A172 (cell line): ENCODE results near the gene GNAZ. TPM values are rescaled to one million over a fixed set of nuclear protein-coding genes. Genes with fewer than 3 reads are reported as not detected.

Experiments used
- DNase-seq: peaks from one replicate; pipeline ENCODE4 v3.0.0-alpha.2; 2015; ENCODE audit warnings: low spot score
- total RNA-seq: library from RNA; depleted of rRNA; stranded (reverse); fragments of >200 nt; shearing (Covaris generic); gene quantifications from 2 replicates; pipeline ENCODE4 v1.2.3, GENCODE V29; 2014; rRNA removed

GNAZ gene
- total RNA-seq, 1 experiment from 2014 or later = 8.5 TPM

DNA sequence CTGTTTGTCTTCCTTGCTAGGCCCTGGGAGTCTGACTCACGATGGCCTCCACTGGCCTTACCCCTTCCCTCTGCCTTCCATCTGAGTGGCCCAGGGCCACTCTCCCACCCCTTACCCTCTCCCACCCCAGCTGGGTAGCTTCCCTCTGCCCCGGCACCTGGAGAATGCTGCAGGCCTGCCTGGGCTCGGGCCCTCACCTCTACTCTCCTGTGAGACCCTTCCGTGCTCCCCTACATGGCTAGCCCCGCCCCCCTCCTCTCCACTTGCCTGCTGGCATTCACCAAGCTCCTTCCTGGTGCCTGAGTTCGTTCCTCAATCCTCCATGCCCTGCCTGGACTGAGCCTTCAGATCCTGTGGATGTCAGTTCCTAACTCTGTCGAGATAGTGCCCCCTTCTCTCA, 83.7 kb downstream of the GNAZ start:
- DNase-seq = no peak

DNA sequence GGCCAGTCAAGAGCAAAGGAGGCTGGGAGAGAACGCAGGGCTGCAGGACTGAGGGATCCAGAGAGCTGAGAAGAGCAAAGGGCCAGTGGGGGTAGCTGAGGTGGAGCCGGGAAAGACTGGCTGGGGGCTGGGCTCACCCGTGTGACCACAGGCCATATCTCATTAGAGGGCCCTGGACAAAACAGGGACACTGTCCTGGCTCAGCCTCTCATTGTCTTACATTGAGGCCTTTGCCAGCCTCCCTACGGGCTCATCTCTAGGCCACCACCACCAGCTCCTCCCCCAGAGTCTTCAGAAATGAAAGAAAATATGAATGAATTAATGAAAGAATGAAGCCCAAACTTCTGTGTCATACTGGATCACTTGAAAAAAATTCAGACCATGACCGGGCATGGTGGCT, 84.1 kb downstream of the GNAZ start:
- no peak for DNase-seq

DNA sequence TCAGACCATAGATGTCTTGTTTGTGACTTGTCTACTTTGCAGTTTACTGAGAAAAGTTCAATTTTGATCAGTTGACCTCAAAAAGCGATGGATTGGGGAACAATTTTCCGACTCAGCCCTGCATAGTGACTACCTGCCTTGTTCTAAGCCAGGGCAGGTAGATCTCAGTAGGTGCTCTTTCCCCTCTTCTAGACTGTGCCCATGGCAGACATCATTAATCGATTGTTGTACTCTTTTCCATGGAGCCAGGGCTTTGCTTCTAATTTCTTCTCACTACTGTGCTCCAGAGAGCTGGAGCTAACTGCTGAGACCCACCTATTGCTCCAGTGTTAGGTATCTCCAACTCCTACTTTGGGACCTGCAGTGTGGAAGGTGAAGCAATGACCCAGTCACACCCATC, 84.8 kb downstream of the GNAZ start:
- DNase-seq = no peak

DNA sequence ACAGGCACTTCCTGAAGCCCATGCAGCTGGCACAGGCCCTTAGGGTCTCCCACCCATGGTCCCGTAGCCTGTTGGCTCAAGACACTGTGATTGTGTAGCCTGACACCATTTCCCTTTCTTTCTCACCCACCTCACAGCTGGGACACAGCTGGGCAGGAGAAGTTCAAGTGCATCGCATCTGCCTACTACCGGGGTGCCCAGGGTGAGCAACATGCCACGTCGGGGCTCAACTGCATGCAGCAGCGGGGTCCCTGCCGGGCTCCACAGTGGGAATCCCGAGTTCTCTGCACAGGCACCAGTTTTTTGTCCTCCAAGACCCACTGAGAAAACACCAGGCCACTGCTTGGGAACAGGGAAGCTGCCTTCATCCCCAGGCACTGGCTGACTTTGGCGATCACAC, 85.5 kb downstream of the GNAZ start:
- no peak for DNase-seq

DNA sequence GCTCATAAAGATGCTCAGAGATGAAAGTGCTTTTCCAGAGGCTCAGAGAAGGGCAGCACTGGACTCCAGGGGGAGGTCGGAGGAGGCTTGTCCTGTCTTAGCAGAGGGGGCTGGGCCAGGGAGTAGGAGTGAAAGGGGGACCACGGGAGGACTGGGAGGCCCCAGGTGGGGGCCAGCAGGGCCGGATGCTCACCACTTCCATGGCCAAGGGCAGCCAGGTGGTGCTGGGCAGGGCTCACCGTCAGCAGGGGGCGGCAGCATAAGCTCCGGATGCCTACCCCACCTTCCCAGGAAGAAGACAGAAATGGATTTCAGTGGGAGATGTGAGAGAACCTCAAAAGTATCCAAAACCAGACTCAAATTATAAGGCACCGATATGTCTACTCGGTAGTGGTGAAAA, 86.0 kb downstream of the GNAZ start:
- DNase-seq = no peak

DNA sequence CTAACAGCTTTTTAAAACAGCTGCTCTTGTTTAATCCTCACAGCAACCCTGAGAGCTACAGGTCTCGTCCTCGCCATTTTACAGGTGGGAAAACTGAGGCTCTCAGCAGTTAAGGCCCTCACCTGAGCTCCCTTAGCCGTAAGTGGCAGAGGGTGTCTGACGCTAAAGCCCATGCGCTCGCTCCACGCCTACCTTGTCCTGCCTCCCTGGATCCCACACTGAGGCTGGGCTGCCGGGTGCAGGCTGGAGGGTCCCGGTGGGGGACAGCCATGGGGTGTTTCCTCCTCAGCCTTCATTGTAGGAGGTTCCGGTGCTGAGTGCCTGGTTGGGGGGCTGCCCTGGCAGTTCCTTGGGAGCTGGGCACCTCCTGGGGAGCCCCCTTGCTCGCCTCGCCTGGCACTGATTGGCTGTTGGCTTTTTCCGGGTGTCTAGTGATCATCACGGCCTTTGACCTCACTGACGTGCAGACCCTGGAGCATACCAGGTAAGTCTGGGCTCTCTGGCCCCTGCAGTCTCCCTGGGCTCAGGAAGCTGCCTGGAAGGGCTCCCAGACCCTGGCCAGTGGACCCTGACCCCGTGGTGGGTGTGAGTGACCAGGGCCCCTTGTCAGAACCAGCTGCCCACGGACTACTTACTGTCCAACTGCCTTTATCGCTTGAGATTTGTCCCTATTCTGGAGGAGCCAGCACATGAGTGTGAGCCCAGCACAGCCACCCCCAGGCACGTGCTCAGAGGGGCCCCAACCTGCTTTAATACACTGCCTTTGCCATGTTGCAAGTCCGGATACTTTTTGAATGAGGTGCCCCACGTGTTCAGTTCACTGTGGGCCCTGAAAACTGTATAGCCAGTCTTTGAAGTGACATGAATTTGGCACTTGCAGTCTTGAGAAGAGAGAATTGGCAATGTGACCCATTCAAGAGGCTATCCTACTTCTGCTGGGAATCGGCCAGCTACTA, 87.5 kb downstream of the GNAZ start:
- DNase-seq = no peak

DNA sequence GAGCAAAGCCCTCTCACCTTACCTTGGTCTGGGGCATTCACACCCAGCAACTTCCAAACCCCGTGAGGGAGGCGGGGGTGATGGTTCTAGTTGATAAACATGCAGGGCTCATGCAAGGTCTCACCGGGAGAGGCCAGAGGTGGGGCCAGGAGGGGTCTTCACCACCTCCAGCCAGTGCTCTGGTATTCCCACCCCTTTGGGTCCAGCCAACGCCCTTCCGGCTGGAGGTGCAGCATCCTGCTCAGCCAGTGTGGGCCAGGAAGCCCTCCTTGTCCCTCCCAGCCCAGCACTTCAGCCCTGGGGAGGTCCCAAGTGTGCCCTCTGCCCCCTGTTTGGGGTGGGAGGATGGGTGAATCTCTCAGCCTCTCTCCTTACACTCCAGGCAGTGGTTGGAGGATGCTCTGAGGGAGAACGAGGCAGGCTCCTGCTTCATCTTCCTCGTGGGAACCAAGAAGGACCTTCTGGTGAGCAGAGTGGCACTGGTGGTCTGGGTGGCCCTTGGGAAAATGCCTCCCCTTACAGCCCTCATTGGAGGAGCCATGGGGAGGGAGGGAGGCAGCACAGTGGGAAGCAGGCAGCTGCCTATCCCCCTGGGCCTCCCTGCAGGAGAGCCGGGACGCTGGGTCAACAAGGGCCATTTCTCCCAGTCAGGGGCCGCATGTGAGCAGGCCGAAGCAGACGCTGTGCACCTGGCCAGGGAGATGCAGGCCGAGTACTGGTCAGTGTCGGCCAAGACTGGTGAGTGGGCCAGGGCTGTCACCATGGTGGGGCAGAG, 88.4 kb downstream of the GNAZ start:
- DNase-seq = no peak

DNA sequence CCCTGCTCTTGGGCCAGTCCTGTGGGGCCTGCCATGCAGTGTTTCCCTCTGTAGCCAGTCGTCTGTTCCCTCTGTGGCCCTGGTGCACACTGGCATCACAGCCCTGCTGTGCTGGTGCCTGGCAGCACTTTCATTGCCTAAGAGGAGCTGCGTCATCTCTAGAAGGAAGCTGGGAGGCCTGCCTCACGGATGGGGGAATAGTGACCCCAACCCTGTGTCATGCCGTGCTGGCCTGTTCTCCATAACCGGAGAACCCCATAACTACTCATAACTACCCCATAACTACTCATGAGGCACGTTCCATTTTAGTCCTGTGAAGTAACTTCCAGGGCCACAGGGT, 88.9 kb downstream of the GNAZ start:
- no peak for DNase-seq

DNA sequence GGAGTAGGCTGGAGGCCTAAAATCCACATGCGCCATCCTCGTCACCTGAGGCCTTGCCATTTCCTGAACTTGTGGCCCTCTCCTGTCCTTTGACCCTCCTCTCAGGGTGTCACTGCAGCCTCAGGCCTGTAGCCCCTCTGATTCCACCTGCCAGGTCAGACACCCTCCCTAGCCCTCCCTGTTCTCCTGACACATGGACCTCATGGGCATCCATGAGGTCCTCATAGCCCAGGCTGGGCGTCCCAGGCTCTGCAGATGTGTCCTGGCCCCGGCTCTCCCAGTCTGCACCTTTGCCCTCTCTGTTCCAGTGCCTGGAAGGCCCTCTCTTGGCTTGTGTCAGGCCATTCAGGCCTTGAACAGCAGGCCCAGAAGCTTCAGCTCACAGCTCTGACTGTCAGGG, 90.7 kb downstream of the GNAZ start:
- no peak for DNase-seq

DNA sequence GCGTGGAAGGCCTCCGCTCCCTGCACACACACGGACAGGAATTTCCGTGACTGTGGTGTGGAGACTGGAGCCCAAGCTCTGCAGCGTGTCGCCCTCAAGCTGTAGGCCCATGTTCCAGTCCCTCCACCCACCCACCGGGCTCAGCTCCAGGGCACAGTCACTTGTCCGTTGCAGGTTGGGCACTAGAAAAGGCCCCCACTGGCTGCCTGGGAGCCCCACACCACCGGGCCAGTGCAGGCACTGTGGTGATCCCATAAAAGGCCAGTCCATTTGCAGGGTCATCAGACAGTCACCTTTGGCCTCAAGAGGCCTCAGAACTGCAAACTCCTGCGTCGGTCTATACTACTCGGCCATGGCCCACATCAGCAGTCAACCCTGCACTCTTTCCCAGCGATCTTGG, 91.3 kb downstream of the GNAZ start:
- DNase-seq = no peak

DNA sequence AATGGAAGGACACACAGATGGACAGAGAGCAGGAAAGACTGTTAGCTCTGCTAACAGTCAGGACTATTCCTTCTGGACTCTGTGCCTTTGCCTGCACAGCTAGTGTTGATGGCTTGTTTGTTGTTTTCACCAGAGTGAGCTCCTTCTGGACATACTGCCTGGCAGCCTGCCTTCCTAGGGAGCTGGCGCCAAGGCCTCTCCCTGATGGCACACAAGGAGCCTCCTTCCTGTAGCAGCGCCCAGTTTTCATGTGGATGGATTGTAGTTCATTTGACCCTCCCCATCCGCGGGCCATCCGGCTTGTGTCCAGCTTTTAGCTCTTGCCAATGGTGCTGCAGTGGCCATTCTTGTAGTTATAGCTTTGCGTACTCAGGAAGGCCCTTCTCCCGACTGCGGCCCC, 93.3 kb downstream of the GNAZ start:
- DNase-seq = no peak

DNA sequence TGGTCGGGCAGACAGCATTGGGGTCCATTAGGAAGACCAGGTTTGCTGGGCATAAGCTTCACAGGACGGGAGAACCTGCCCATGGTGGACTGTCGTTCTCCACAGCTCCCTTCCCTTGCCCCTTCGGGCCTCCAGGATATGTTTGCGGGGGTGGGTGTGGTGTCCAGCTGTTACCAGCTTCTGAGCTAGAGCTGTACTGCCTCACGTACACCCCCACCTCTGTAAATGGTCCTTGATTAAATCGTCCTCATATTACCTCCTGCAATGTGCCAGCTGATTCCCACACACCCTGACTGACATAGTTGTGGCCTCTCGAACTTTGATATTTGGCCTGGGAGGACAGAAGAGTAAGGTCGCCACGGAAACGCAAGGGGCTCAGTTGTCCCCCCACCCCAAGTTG, 93.8 kb downstream of the GNAZ start:
- no peak for DNase-seq

DNA sequence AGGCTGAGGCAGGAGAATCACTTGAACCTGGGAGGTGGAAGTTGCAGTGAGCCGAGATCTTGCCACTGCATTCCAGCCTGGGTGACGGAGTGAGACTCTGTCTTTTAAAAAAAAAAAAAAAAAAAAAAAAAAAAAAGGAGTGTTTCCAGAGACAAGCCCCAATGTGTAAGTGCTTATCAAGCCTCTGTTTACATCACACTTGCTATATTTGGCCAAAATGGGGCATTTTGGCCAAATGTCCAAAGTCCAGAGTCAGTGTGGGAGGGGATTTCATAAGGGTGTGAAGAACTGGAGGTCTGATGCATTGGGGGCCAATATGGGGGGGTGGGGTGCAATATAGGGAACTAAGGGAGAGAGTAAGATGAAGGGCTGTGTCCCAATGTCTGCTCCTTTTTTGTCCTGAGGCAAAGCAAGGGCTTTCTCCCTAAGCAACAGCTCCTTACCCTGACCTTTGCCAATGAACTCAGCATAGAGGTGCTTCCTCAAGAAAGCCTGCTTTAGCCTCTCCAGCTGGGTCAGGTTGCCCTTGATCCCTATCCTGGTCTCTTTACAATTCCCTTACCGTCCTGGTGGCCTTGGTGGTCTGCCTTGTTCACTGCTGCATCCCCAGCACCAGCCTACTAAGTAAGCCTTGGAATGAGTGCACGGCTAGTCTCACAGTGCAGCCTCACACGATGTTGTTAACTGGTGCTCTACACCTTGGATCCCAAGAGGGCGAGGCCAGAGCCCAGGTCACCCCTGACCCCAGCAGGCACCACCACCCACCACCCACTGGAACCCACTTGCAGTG, 95.9 kb downstream of the GNAZ start:
- DNase-seq = no peak

DNA sequence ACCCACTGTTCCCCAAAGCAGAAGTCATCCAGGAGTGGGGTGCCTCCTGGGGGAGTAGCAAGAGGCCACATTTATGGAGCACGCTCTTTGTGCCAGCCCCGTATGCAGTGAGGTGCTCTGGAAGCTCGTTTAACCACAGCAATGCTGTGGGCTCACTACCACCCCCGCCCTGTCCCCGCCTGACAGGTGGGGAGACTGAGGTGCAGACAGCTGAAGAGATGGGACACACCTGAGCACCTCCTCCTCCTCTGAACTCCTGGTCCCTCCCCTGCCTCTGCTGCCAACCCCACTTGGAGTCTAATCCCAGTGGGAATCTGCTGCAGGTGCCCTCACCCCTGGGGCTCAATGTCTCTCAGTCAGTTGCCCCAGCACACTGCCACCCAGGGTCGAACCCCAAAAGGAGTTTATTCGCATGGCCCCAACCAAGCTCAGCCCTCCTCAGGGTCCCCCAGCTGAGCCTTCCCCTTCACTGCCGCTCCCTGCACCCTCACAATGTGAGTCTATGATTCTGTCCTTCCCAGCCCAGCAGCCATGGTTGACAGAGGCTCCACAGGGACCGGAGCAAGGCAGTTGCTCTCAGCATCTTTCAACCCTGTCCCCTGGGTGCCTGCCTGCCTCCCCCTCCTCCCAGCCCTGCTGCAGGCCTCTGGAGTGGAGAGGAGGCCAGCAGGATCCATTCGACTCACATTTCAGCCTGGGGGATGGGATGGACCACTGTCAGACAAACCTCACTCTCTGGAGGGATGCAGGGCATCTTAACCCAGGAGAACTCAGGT, 96.7 kb downstream of the GNAZ start:
- no peak for DNase-seq

DNA sequence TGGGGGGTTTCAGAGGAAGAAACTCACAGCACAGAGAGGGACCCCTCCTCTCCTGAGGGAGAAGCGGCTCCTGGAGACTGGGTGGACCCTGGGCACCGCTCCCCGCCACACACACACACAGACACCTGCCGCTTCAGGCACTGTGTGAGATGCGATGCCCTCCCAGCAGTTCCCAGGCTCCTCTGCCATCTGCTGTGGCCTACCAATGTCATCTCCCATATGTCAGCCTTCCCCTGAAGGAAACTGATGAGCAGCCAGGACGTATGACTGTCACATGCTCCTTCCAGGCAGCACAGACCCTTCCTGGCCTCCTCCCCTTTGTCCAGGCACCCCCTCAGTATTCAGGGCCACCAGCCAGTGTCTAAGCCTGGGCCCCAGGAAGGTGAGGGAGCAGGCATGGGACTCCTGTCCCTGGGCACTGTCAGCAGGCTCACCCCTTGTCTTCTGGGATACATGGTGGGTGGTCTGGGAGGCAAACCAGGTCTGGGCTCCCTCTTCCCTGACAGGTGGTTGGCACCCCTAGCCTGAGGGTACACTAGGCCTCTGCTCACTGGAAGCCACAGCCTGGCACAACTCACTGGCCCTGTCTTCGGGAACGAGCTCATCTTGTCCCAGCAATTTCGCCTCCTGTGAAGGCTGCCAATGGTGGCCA, 98.2 kb downstream of the GNAZ start:
- DNase-seq = no peak

DNA sequence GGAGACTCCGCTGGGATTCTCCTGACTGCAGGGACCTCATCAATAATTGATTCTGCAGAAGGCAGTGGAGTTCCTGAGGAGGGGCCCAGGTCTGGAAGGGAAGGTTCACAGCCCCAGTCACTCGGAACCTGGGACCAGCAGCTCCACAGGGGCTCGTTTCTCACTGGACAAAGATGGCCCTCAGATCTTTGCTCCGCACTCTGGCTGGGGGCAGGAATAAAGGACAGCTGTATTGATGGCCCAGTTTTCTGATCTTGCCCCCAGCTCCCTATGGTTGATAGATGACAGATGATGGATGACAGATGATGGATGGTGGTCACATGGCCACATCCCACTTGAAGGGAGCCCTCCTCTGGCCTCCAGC, 98.7 kb downstream of the GNAZ start:
- no peak for DNase-seq

Other genes starting within 250 kb of the GNAZ start
- not detected in 2 replicates for gene IGLL5, start 182.7 kb upstream of the GNAZ start, total RNA-seq
- gene RSPH14, start 71.5 kb downstream of the GNAZ start, total RNA-seq = 0.19 TPM in 1 of 2 replicates, not detected in the other
- gene RAB36, start 75.0 kb downstream of the GNAZ start, total RNA-seq = 6.1 and 6.6 TPM in 2 replicates
- 12.1 and 28.1 TPM in 2 replicates for gene BCR, start 110.0 kb downstream of the GNAZ start, total RNA-seq